ENCODE results near the gene SLC4A4. TPM values are rescaled to one million over a fixed set of nuclear protein-coding genes. Genes with fewer than 3 reads are reported as not detected.

SLC4A4 gene
- total and polyA plus RNA-seq, 12 donors: 0.24 to 1.5 (median 0.59) TPM

DNA sequence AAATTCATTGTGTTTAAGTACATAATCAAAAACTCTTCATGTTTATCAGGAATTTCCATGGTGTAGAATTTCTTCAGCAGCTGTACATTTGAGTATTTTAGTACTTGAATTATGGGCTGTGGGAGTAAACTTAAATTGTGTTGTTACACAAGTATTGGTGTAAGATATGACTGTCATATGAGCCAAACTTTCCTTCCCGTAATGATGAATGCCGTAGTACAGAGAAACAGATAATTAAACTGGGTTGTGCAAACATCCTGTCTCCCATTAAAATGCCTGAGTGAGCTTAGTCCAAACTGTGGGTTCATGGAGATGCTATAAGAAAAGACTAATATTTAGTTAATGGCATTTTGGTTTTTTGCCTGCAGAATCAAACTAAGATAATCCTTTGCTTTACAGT is 159.2 kb downstream of the SLC4A4 start:
- Histone ChIP-seq H3K36me3 (replicated peaks in 1 of 2) (no peaks in the 10 kb centered on the region), H3K9me3 (replicated peaks in 1 of 3) (no peaks in the 10 kb centered on the region), H3K27ac (no peak overlapping the region), H3K4me3 (no peak overlapping the region), H3K4me1 (replicated peaks in 1 of 2) (no peaks in the 10 kb centered on the region), H3K27me3 (no peaks in the 10 kb centered on the region)
- WGBS, 4 donors: 38 to 60% (median 49%) methylated on average over 2 of the region's 2 CpGs
- no peak for DNase-seq
- intact Hi-C loops (cut with DNase I): no loop called here
- TF ChIP-seq POLR2A (IDR thresholded peaks at IDR 0.05): no peak
- TF ChIP-seq CTCF (IDR thresholded peaks at IDR 0.05): no peak

DNA sequence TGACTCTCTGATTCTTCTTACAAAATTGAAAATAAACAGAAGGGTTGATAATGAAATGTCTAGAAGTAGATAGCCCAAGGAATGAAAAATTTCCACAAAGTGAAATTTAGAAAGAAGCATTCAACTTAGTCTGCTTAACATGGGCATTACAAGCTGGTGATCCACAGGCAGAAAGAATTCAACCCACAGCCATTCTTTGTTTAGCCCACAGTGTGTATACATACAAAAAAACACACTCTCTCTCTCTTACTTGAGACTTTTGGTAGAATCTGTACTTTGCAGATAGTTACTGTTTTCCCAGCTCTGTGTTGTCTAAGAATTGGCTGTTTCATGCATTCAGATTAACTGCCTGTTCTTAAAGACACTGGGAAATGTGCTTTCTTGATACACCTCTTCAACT is 159.8 kb downstream of the SLC4A4 start:
- Histone ChIP-seq H3K4me1 (replicated peaks in 1 of 2) (no peaks in the 10 kb centered on the region), H3K27me3 (no peaks in the 10 kb centered on the region), H3K9me3 (replicated peaks in 1 of 3) (no peaks in the 10 kb centered on the region), H3K27ac (no peak overlapping the region), H3K4me3 (no peak overlapping the region), H3K36me3 (replicated peaks in 1 of 2) (no peaks in the 10 kb centered on the region)
- no peak for DNase-seq
- intact Hi-C loops (cut with DNase I): no loop called here
- TF ChIP-seq POLR2A (IDR thresholded peaks at IDR 0.05): no peak
- no peak for TF ChIP-seq CTCF (IDR thresholded peaks at IDR 0.05)

- whole genome bisulfite sequencing, 4 donors: 94 to 95% (median 95%) methylated on average over 7 of the region's 7 CpGs
- Histone ChIP-seq H3K4me1 (replicated peaks in 1 of 2) (no peaks in the 10 kb centered on the region), H3K36me3 (replicated peaks in 1 of 2) (no peaks in the 10 kb centered on the region), H3K9me3 (replicated peaks in 1 of 3) (no peaks in the 10 kb centered on the region), H3K27me3 (no peaks in the 10 kb centered on the region), H3K4me3 (no peak overlapping the region), H3K27ac (no peak overlapping the region)
- TF ChIP-seq POLR2A (IDR thresholded peaks at IDR 0.05) (no peak), CTCF (IDR thresholded peaks at IDR 0.05) (no peak)
- intact Hi-C loops (cut with DNase I): no loop called here
- DNase-seq: no peak
Measured at GRCh38 chr4:71501992-71502391, 163.2 kb downstream of the SLC4A4 start.

DNA sequence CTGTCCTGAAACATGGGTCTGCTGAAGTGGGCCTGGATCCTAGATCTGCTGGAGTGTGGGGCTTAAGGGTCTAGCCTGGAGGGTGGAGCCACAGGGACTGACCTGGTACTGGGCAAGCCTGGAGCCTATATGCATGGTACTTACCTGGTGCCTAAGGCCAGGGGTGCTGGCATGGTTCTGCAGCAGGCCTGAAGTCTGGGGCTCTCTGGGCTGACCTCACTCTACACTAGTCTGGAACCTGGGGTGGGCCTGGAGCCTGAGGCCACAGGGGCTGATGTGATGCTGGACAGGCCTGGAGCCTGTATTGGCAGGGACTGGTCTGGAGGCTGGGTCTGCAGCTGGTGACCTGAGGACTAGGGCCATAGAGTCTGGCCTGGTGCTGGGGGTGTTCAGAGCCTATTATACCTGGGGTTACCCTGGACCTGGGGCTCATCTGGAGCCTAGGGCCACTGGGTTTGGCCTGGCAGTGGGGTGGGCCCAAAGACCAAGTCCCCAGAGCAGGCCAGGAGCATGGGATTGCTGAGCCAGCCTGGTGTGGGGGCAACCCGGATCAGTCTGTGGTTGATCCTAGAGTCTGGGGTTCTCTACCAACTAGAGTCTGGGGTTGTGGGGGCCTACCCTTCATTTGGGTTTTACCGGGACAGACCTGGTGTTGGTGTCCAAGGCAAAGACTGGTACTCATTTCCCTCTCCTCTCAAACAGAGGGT is 179.6 kb downstream of the SLC4A4 start:
- intact Hi-C loops (cut with DNase I): no loop called here
- no peak for DNase-seq
- H3K4me1 ChIP-seq (replicated peaks in 1 of 2): no peaks in the 10 kb centered on the region
- H3K4me3 ChIP-seq: no peak overlapping the region
- no peak for TF ChIP-seq POLR2A (IDR thresholded peaks at IDR 0.05)
- no peak for TF ChIP-seq CTCF (IDR thresholded peaks at IDR 0.05)
- H3K27me3 ChIP-seq: no peaks in the 10 kb centered on the region
- WGBS, 4 donors: 90 to 100% (median 92%) methylated on average over 1 to 2 of the region's 2 CpGs
- no peak overlapping the region for H3K27ac ChIP-seq
- no peaks in the 10 kb centered on the region for H3K36me3 ChIP-seq (replicated peaks in 1 of 2)
- no peaks in the 10 kb centered on the region for H3K9me3 ChIP-seq (replicated peaks in 1 of 3)
